GM18870 (cell line): ENCODE data around the gene ATP6V1G2.
A peak's percentile ranks its signal among the peaks of the same experiment; 100 is the strongest.

Experiments used
- ATAC-seq: cut with Tn5 transposase; IDR thresholded peaks from one replicate; pipeline ENCODE4 v1.9.1; 2021; ENCODE audit warnings: moderate library complexity; ENCODE audit not compliant: unreplicated experiment

The ATP6V1G2 gene

DNA sequence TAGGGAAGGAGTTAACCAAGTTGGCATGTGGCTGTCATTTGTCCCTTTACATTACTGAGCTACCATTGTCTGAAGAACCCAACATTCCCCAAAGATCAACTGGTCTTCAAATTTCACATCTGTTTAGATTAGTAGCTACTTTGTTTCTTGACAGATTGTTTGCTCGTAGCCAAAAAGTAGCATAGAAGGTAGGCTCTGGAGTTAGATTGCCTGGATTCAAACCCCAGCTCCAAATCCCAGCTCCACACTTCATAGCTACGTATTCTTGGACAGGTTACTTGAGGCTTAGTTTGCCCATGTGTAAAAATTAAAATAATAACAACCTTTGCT lies 2.1 kb upstream of the ATP6V1G2 start:
- no peak for ATAC-seq

DNA sequence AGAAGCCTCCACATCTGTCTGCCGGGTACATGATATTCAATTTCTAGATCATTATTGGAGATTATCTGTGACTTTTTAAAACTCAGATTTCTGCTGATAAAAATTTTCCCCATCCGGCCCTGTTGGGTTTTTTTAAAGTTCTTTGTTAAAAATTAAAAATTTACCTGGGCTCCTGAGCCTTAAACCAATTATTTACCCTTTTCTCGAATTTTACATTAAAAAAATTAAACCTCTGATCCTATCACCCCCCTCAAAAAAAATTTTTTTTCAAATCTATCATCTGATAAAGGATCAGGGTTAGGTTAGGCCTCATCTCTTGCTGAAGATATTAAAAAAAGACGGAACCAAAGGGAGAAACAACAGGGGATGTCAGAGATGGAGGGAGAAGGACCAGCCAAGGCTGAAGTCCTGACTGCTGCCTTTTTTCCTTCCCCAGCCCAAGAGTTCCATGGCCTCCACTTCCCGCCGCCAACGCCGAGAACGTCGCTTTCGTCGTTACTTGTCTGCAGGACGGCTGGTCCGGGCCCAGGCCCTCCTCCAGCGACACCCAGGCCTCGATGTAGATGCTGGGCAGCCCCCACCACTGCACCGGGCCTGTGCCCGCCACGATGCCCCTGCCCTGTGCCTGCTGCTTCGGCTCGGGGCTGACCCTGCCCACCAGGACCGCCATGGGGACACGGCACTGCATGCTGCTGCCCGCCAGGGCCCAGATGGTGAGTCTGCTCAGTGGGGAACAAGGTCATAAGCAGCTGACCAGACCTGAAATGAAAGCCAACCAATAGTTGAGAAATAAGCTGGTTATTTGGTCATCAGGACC lies 1.5 kb upstream of the ATP6V1G2 start:
- ATAC-seq: no peak

DNA sequence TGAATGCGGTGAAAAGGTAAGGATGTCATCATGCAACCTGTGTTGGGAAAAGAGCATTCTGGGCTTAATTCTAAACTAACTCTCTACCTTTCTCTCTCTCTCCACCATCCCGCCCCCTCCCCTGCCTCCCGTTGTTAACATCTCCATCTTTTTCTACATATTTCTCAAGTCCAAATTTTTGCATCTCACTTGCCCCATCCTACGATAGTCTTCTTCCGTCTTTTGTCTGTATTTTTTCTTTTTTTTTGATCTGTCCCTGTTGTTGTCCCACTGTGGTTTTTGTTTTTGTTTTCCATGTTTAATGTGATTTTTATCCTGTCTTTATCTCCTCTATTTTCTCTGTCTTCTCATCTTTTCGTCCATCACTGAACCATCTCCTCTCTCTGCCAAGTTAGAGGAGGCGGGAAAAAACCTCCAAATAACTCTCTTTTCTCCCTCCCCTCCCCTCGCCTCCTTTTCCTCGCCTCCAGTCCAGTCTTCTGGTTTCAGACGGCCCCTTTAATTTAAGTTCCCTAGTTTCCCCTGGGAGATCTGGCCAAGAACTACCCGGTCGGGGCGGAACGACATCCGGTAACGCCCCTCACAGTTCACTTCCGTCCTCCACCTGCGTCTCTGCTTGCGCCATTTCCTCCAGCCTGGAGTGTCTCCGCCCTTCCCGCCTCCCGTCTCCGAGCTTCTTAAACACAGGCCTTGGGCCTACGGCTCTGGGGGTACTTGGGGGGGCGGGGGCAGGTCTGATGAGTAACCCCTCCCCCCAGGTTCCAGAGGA lies 734 bp upstream of the ATP6V1G2 start, which contains the start of gene NFKBIL1:
NFKBIL1 (plus strand) TSS at position 651 of the 769 bp plus-strand sequence; CDS start at position 738, 87 bp downstream.
- ATAC-seq: no peak

GRCh38 chr6:31545291-31545690 lies 1.1 kb downstream of the ATP6V1G2 start:
- ATAC-seq: no peak

GRCh38 chr6:31544676-31545075 lies 1.7 kb downstream of the ATP6V1G2 start:
- ATAC-seq: no peak

- no peak for ATAC-seq
These were observed 2.8 kb downstream of the ATP6V1G2 start for GRCh38 chr6:31543639-31544038.

GRCh38 chr6:31541658-31542521 lies 4.5 kb downstream of the ATP6V1G2 start, which contains the start of gene DDX39B:
Gene DDX39B (minus strand): TSS chr6:31542003. CDS start chr6:31540532, 1,471 bp downstream.
- peak; percentile 50 for ATAC-seq

DNA sequence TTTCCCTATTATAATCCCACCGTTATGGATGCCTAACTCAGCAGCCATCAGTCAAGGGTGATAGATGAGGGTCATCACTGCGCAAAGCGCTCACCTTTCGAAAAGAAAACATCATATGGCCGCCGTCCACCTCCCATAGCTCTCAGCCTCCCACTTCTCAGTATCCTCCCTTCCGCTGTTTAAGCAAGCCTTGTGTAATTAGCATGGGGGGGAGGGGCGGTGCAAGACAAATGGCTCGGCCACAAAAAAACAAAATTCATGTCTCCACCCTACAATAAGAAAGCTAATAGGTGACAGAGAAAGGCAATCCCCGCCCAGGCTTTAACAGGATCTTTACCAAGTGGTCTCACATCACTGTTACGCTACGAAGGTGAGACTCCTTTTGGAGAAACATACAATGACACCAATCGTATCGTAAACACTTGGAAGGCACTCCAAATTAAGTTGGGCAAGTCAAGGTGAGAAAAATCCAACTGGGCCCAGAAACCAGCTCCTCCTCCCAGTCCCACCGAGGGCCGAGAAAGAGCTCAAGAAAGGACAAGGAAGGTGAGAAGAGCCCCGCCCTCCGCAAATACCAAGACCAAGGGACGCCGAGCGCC lies 5.2 kb downstream of the ATP6V1G2 start:
- no peak for ATAC-seq

DNA sequence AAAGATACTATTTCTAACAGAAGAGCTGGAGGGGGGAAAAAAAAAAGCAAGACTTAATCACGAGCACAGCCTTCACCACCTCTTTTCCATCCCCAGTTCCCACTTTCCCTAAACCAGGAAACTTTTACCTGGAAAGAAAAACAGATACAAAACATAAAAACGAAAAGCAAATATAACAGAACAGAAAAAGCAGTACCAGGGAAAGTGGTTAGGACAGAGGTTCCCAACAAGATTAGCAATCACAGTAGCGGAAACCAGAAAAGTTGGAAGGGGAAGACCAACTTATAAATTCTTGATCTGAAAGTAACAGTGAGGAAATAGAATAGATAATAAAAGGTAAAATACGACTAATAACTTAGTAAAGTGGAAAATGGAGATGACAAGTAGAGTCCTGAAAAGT lies 5.8 kb downstream of the ATP6V1G2 start:
- ATAC-seq: no peak

GRCh38 chr6:31538805-31539400 lies 7.5 kb downstream of the ATP6V1G2 start:
- ATAC-seq: no peak

GRCh38 chr6:31535538-31536324 lies 10.7 kb downstream of the ATP6V1G2 start:
- no peak for ATAC-seq

GRCh38 chr6:31534521-31535040 lies 11.8 kb downstream of the ATP6V1G2 start:
- ATAC-seq: no peak

- ATAC-seq: no peak
These were observed 12.4 kb downstream of the ATP6V1G2 start for GRCh38 chr6:31534011-31534410.

DNA sequence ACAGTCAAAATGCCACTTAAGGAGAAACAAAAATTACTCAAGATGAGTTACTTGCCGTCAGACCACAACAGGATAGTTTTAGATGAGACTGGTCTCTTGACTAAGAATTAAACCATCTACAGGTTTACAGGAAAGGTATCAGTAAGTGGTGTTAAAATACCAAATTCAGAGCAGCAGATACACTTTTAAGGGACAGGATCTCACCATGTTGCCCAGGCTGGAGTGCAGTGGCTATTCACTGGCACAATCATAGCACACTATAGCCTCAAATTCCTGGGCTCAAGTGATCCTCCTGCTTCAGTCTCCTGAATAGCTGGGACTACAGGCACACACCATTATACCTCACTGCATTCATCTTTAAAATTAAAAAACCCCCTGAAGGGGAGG lies 13.0 kb downstream of the ATP6V1G2 start:
- ATAC-seq: no peak

DNA sequence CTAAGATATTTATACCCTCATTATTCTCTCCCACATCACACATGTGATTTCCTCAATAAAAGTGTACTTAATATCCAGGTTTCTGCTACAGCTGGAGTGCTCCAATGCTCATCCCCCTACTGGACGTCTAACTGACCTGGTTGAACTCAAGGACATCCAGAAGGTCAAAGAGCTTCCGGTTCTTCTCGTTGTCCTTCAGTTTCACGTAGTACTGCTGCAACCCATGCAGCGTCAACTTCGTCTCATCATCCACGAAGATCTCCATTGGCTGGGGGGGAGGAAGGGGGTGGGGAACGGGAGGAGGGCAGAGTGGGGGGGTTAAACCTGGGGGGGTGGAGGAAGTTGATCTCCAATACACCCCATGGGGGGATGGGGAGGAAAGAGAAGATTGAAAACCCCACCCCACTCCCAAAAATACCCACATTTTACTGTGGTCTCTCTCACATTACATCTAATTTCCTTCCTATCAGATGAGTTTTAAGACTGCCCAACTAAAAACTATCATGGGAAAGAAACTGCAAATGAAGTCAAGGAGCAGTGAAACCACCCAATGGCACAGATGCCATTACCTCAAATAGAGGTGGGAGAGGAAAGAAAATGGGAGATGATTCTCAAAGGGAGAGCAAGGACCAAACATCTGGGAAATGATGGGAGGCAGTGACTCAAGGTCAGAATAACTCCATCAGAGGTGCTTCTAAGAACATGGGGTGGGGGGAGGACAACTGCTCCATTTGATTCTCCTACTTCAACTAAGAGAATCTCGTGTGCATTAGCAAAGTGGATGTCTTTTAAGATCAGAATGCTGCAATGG lies 13.6 kb downstream of the ATP6V1G2 start:
- ATAC-seq: no peak

- no peak for ATAC-seq
These were observed 14.4 kb downstream of the ATP6V1G2 start for GRCh38 chr6:31531771-31532643.

GRCh38 chr6:31531162-31531561 lies 15.2 kb downstream of the ATP6V1G2 start:
- ATAC-seq: no peak

GRCh38 chr6:31530659-31531058 lies 15.7 kb downstream of the ATP6V1G2 start:
- no peak for ATAC-seq
